Measurements from ENCODE around the gene ITGBL1.

The ITGBL1 gene

DNA sequence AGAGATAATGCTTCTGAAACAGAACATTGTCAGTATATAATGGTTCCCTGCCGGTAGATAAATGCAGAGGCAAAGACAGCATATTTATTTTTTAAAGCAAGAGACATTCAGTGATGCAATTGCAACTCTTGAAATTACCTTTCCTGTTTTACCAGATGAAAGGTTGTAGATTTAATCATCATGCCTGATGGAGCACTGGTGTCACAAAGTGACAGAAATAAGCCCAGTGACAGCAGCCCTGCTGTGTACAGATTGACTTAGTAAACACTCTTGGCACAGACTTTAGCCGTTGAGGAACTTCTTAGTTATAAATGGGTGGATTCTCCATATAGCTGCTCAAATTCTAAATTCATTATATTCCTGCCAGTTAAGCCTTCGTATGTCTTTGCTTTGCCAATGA is 172.5 kb downstream of the ITGBL1 start:
- DNase-seq (ENCODE audit: low read depth in 2 of 2, low spot score in 1 of 2): no peak

DNA sequence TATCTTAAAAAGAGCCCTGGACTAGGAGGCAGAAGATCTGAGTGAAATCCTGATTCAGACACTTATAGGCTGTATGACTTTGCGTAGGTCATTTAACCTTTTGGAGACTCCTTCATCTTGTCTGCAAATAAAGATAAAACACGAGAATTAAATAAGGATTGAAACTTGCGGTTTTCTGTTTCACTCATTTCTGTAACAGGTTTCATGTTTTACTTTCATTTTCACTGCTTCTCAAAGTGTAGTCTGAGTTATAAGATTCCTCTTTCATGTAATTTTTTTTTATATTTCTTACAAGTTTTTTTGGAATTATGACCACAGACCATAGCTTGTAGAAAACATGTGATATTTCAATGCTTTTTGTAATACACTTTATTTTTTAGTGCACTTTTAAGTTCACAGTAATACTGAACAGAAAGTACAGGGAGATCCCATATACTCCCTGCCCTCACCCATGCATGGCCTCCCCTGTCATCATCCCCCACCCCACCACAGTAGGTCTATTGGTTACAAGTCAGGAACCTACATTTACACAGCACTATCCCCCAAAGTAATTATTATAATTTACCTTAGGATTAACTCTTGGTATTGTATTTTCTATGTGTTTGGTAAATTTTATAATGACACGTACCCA is 174.6 kb downstream of the ITGBL1 start:
- no peak for DNase-seq (ENCODE audit: low read depth in 2 of 2, low spot score in 1 of 2)

DNA sequence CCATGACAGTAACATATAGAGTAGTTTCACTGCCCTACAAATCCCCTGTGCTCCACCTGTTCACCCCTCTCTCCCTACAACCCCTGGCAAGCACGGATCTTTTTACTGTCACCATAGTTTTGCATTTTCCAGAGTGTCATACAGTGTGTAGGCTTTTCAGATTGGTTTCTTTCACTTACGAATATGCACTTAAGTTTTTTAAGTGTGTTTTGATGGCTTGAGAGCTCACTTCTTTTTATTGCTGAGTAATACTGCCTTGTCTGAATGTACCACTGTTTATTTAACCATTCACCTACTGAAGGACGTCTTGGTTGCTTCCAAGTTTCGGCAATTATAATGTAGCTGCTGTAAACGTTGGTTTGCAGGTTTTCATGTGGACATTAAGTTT is 175.1 kb downstream of the ITGBL1 start:
- no peak for DNase-seq (ENCODE audit: low read depth in 2 of 2, low spot score in 1 of 2)

DNA sequence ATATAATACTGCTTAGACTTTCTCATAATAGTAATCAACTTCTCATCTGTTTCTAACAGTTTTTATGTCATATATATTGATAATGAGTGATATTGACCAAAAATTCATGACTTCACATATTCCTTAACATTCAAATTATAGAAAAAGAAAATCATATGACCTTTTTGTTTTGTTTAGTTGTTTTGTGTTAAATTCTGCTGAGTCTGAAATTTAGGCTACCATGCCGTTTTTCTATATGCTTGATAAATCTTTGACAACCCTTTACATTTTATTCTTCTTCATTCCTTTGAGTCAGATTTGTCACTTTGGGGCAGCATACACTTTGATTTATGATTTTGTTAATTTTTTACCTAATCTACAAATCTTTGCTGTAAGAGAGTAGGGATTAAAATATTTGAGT is 176.4 kb downstream of the ITGBL1 start:
- DNase-seq (ENCODE audit: low read depth in 2 of 2, low spot score in 1 of 2): no peak

DNA sequence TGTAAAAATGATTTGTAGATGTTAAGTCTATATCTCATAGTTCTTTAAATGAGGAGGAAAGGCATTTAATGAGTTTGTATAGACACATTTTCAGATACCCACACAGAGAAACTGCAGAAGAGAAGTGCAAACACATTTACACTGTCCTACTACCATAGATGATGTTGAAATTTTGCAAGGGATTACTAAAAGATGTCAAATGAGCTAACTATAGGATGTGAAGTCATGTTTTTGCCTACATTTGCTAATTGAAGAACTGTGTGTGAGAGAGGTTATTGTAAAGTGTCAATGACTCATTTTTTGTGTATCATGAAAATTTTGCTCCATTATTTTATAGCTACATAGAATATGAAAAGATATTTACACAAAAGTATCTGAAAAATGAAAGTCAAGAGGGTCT is 178.9 kb downstream of the ITGBL1 start:
- DNase-seq (ENCODE audit: low read depth in 2 of 2, low spot score in 1 of 2): no peak

DNA sequence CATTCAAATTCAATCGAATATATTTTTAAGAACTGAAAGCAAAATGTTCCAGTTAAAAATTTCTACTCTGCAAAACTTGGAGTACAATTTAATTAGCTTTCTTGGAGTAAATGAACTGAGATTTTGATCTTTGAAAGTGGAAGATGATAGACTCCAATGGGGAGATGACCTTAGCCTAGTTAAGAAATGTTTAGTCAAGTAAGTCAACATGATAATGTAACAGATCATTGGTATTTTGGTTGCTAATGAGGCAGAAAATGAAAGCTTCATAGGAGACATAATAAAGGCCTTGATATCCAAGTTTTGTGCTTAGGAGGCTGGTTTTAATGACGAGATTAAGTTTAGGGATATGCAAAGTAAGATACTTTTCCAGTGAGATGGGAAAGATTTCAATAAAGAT is 181.7 kb downstream of the ITGBL1 start:
- DNase-seq (ENCODE audit: low read depth in 2 of 2, low spot score in 1 of 2): no peak

DNA sequence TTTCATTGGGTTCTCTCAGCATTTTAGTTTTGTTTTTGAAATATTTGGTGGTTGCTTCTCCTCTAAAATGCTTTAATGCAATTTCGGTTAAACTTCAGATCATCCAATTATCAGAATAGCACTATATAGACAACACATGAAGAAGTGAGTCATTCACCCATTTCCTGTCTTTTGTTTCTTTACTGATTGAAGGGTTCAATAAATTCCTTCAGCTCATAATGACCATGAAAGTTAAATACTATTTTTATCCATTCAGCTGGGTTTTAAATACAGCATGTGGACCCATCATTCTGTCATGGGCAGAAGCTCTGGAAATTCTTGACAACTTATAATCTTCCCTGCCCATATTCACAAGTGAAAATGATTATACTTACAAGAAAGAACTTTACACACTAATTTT is 187.2 kb downstream of the ITGBL1 start:
- DNase-seq (ENCODE audit: low read depth in 2 of 2, low spot score in 1 of 2): no peak

DNA sequence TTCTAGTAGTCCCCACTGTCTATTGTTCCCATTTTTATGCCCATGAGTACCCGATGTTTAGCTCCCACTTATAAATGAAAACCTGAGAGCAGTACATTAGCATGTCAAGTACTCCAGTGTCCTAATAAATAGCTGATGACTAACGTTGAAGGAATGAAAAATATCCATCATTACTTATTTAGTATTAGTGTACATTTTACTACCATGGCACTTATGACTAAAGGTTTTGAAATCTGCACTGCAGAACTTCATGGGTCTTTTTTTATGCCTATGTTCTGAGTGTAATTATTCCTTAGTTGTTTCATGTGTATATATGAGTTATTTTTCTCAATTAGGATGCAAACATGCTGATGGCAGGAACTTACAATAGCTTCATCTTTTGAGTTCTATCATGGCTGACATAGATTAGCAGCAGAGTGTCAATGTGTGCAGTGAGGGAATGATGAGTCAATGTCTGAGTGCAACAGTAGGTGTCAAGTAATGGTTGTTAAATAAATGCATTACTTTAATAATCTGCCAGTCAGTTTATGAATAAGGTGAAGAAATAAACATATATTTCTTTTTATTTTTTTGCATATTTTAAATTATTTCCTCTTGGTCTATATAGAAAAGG is 188.4 kb downstream of the ITGBL1 start:
- no peak for DNase-seq (ENCODE audit: low read depth in 2 of 2, low spot score in 1 of 2)

DNA sequence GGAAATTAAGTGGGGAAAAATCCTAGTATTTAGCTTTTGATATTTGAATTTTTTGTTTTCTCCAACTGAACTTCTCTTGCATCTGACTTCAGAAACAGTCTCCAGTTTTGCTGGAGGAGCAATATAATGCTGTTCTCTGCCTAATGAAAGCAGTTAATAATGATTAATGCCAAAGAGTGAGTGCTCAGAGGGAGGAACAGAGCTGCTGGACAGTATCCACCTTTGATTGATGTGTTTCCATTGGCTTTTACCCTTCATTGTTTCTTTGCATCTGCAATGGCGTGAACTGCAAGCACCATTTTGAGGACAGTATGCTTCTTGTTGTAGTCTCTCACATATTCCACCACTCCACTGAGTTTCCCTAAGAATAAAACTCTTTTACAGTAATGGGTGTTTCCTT is 193.4 kb downstream of the ITGBL1 start:
- no peak for DNase-seq (ENCODE audit: low read depth in 2 of 2, low spot score in 1 of 2)

DNA sequence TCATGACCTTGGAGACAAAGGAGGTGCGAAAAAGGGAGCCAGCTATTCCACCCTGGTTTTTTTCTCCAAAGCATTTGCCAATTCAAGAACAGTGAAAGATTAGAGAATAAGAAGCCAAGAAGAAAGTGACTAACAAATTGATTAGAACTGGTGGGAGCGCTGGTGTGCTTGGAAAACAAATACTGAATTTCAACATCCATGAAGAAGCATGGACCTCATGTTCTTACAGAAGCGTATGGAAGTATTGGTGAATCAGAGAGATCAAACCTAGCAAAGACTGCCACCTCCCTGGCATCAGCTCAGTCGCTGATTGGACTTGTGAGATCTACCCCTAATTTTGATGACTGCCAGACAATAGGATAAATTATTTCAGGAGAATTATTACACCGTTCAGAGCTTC is 195.3 kb downstream of the ITGBL1 start:
- DNase-seq (ENCODE audit: low read depth in 2 of 2, low spot score in 1 of 2): no peak

DNA sequence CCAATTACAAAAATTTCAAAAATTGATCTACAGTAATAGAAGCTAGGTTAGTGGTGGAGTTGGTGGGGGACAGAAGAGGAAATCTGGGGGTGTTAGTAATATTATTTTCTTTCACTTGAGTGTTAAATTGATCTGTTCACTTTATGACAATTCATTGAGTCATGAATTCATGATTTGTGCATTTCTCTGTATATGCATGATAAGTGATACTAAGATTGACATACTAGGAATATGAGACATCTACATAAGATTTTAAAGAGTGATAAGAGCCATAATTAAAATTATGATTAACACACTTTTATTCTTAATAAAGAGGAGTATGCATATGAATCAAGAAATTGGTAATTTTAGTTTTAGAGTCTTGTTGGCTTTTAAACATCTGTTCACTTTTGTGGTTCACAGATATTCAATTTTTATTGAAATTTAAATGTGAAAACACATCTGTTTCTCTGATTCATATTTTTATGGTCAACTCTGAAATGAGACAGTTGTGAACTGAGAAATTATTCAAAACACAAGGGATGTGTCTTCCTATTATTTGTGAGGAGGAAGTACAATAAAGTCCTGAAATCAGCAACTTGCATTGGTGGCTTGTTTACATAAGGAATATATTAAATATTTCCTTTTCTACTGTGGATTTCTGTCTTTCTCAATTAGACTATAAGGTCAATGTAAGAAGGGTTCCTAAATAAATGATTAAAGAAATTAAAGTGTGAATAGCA is 196.5 kb downstream of the ITGBL1 start:
- DNase-seq (ENCODE audit: low read depth in 2 of 2, low spot score in 1 of 2): no peak

DNA sequence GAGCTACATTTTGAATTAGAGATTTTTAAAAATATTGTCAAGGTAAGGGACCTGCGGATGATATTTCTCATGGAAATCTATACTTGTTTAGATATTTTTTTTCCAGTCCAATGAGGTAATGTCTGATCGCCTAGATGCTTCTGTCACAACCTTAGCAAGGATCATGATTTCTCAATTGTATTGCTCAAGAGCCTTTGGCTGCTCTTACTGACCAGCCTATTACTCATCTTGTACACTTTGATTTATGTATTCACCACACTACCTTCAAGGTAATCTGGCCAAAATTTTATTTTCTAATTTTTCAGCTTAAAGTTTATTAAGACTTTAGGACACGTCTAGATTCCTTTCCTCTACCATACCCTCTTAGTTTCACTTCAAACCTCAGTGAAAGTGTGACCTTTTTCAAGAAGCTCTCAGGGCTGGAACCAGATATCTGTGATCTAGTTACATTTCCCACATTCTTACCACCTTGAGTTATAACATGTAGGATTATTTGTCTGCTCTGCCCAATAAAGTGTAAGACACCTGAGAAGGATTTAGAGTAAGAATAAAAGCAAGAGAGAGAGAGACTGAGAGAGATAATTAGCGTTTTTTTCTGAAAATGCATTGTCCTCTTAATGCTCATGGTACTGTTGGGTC is 197.1 kb downstream of the ITGBL1 start:
- no peak for DNase-seq (ENCODE audit: low read depth in 2 of 2, low spot score in 1 of 2)

DNA sequence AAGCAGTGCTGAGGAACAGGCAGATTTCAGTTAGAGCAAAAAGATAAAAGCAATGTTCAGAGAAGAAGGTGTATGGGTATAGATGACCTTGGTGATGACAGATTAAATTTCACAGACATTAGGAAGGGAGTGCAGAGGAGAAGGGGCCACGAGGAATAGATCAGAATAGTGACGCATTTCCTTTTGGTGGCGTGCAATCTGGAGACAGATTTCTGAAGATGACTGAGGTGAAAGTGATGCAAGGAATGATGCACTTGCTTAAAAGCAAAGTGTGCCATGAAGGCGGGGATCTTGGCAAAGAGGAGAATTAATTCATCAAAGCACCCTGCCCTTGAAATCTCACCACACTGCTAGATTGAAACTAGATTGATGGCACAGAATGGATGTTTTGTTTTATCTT is 202.4 kb downstream of the ITGBL1 start:
- DNase-seq (ENCODE audit: low read depth in 2 of 2, low spot score in 1 of 2): no peak

DNA sequence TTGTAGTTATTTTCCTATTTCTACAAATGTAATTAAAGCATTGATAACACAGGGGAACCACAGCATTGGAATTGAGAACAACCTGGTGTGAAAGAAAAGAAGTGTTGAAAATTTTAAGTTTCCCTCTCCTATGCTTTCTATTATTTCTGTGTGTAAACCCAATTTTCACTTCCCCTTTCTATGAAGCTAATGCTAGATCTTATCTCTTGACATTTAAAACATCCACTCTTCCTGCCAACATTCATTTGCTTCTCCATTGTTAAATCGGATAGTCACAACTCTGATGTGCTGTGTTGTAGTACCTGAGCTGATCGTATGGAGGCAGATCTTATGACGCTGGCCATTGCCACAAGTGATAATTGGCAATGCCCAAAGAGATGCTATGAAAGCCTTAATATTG is 203.0 kb downstream of the ITGBL1 start:
- no peak for DNase-seq (ENCODE audit: low read depth in 2 of 2, low spot score in 1 of 2)

DNA sequence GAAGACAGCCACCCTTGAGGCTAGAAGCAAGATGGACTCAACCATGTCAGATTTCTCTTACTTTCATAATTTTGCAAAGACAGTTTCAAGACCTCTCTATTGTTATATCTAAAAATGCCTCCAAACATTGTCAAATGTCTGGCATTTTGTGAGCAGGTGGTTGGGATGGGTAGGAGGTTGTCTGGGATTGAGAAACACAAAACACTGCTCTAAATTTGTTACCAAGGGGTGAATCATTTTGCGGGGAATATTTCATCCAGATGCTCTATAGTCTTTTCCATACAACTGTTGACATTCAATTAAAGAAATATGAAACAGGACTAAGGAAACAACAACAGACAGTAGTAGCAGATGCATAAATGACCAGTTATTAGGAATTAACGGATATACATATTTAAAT is 208.2 kb downstream of the ITGBL1 start:
- DNase-seq (ENCODE audit: low read depth in 2 of 2, low spot score in 1 of 2): no peak

DNA sequence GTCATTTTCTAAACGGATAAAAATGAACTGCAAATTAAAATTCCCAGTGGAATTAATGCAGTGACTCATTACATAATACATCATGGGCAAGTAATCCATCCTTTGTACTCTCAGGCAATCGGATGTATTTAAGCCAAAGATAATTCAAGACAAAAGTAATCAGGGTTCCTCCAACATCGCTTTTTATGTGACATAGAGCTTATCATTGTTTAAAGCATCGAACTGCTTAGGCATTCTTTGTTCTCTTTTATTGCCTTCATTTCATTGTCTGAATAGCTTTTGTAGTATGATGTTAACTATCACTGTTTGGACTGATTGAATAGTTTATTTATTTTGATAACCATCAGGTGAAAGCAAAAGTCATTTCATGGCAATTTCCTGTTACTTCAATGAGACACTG is 209.4 kb downstream of the ITGBL1 start:
- no peak for DNase-seq (ENCODE audit: low read depth in 2 of 2, low spot score in 1 of 2)

DNA sequence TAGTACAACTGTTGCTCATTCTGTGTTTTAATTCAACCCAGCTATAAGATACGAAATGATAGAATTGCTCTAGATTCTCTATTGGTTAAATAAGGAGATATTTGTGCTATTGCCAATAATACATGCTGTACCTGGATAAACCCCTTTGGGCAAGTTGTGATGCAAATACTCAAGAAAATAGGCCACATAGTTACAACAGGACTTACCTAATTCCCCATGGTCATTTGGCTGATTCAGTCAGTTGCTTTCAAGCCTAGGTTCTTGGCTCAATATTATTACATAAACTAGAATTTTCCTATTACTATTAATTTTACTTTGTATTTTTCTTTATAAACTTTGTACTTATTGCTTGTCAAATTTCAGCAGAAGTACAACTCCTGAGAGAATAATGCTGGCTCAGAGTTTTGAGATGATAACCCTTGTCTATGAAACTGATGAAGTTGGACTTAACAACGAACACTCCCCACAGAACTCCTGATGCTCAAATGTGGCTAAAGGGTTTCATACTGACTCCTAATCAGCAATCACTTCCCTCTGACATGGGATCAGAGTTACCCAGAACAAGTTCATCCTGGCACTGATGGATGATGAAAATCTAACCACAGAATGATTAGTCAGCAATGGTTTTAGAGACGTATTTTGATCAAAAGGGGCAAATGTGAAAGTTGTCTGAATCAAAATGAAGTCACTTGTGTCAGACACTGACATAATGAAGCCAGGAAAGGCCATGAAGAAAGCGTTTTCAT is 221.1 kb downstream of the ITGBL1 start:
- DNase-seq (ENCODE audit: low read depth in 2 of 2, low spot score in 1 of 2): no peak

DNA sequence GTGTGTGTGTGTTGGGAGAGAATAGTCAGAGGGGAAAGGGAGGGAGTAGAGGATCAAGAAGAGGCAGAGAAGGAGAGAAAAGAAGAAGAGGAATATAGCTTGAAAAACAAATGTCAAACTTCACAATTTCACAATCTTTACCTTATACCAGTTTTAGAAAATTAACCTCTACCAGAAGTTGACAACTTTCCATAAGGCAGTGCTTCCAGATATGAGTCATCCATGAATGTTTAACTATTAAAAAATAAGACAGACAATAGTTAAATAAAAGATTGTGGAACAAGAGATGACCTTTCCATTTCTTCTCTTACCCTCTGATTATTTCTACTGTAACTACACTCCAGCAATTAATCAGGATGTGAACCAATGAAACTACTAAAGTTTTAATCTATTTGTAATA is 229.4 kb downstream of the ITGBL1 start:
- DNase-seq (ENCODE audit: low read depth in 2 of 2, low spot score in 1 of 2): no peak

DNA sequence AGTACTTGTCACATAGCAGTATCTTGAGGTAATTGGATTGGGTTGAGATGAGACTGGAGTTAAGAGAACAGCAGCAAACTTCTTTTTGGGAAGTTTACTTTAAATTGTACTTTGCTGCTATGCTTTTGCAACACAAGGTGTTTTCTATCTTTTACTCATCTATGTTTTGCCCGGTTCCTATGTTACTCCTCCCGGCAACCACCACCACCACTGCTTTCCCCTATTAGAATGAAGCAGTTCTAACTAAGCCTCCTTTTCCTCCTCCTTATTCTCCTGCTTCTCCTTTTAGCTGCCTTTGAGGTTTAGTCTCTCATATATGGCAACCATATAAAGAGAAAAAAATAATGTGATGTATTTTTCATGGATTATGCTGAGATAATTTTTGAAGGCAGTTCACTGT is 233.5 kb downstream of the ITGBL1 start:
- DNase-seq (ENCODE audit: low read depth in 2 of 2, low spot score in 1 of 2): no peak

DNA sequence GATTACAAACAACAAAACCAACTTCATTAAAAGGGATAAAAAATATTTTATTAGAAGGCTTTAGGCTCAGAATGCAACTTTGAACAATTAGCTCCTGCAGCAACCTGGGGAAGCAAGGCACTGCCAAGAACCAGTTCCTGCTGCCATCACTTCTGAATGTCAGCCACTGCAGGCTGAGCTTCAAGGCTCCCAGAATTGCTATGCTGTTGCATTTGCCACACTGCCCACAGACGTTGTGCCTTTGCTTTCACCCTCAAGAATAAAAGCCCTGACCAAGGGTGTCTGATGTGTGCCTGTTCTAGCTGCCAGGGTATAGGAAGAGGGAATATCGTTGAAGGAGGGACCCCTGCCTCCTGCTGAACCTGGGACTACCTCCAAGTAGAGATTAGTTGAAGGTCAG is 238.4 kb downstream of the ITGBL1 start:
- no peak for DNase-seq (ENCODE audit: low read depth in 2 of 2, low spot score in 1 of 2)

DNA sequence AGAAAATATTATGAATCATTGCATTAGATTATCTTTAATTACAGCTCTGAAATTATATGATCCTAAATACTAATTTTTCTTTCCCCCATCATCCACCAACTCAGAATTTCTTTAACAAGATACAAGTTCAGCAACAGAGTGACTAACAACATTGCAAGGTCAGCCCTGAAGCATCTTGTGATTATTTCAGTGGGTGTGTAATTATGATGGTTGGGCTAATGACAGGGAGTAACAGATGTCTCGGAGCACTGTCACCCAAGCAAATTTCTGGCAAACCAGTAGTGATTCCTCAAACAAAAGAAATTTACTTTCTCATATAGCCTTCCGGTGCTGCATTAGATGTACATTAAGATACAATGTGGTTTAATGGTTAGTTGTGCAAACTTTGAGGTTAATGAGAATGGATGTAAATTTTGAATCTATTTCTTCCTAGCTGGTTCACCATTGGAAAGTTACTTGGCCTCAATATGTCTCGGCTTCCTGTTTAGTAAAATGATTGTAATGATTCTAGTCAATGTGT is 238.9 kb downstream of the ITGBL1 start:
- no peak for DNase-seq (ENCODE audit: low read depth in 2 of 2, low spot score in 1 of 2)

Measured in stimulated activated CD8-positive, alpha-beta memory T cell treated with anti-CD3 and anti-CD28 coated beads, Interleukin-4, amount 100 ng/mL, for 4 hours (primary cell).